HG03139 (cell line): ENCODE measurements around the gene GRPEL1.

ENCODE experiments used
- ATAC-seq: cut with Tn5 transposase; IDR thresholded peaks from one replicate; pipeline ENCODE4 v1.9.1; 2021; ENCODE audit not compliant: unreplicated experiment

GRPEL1 gene

GRCh38 chr4:7045961-7046921, 21.6 kb downstream of the GRPEL1 start:
- ATAC-seq, result no peak

GRCh38 chr4:7045553-7045952, 22.3 kb downstream of the GRPEL1 start:
- no peak for ATAC-seq

GRCh38 chr4:7044137-7044930, 23.5 kb downstream of the GRPEL1 start:
- ATAC-seq, result no peak

- peak; percentile 26 for ATAC-seq
Measured at GRCh38 chr4:7043284-7044136, 24.4 kb downstream of the GRPEL1 start, which contains the start of gene TADA2B. Gene TADA2B (plus strand): TSS chr4:7043372. CDS start chr4:7043580, 208 bp downstream.

GRCh38 chr4:7042503-7043283, 25.2 kb downstream of the GRPEL1 start:
- ATAC-seq, result peak; percentile 75

- ATAC-seq, result no peak
Measured at GRCh38 chr4:7041801-7042502, 25.9 kb downstream of the GRPEL1 start.

GRCh38 chr4:7041246-7041645, 26.6 kb downstream of the GRPEL1 start:
- no peak for ATAC-seq

GRCh38 chr4:7040765-7041164, 27.1 kb downstream of the GRPEL1 start:
- no peak for ATAC-seq

- no peak for ATAC-seq
Measured at GRCh38 chr4:7037425-7037824, 30.4 kb downstream of the GRPEL1 start.

GRCh38 chr4:7034262-7035081, 33.4 kb downstream of the GRPEL1 start:
- ATAC-seq, result no peak

- no peak for ATAC-seq
Measured at GRCh38 chr4:7032596-7032995, 35.3 kb downstream of the GRPEL1 start.

- ATAC-seq, result no peak
Measured at GRCh38 chr4:7031558-7032449, 36.1 kb downstream of the GRPEL1 start.

GRCh38 chr4:7030856-7031255, 37.0 kb downstream of the GRPEL1 start:
- no peak for ATAC-seq

GRCh38 chr4:7029921-7030320, 37.9 kb downstream of the GRPEL1 start:
- no peak for ATAC-seq

- ATAC-seq, result no peak
Measured at GRCh38 chr4:7029212-7029611, 38.7 kb downstream of the GRPEL1 start.

GRCh38 chr4:7027913-7028312, 40.0 kb downstream of the GRPEL1 start:
- no peak for ATAC-seq

- ATAC-seq, result no peak
Measured at GRCh38 chr4:7027284-7027683, 40.6 kb downstream of the GRPEL1 start.

- no peak for ATAC-seq
Measured at GRCh38 chr4:7026107-7026506, 41.8 kb downstream of the GRPEL1 start.
